DND-41 (cell line): Measurements from ENCODE around the gene KRTAP4-9.

Source experiments
- EZH2 ChIP-seq: IDR thresholded peaks from 3 replicates; pipeline ENCODE4 v1.6.1; 2012; ENCODE audit warnings: borderline replicate concordance, low read depth, mild to moderate bottlenecking, moderate library complexity, low read length, inconsistent platforms; ENCODE audit not compliant: severe bottlenecking
- TF ChIP-seq, protein P1 (sequence below): IDR thresholded peaks from 2 replicates; pipeline ENCODE4 v1.5.1; 2012; ENCODE audit warnings: borderline replicate concordance, low read length, moderate library complexity, mild to moderate bottlenecking; ENCODE audit not compliant: poor library complexity, severe bottlenecking; ENCODE audit errors: extremely low read depth

DNA sequence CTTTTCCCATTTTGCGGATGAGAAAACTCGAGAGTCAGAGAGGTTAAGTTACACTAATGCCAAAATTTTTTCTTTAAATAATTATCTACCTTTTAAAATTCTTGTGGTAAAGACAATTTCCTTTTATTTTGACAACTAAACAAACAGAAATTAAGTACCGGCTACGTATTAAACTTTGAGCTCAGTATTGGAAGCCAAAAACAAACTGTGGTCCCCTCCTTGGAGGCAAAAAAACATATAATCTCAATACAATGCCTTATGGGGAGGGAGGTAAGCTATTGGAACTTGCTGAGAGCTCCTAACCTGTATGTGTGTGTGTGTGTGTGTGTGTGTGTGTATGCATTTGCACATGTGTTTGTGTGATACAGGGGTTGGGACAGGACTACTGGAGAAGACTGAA lies 41.7 kb upstream of the KRTAP4-9 start:
- TF ChIP-seq, protein P1, sequence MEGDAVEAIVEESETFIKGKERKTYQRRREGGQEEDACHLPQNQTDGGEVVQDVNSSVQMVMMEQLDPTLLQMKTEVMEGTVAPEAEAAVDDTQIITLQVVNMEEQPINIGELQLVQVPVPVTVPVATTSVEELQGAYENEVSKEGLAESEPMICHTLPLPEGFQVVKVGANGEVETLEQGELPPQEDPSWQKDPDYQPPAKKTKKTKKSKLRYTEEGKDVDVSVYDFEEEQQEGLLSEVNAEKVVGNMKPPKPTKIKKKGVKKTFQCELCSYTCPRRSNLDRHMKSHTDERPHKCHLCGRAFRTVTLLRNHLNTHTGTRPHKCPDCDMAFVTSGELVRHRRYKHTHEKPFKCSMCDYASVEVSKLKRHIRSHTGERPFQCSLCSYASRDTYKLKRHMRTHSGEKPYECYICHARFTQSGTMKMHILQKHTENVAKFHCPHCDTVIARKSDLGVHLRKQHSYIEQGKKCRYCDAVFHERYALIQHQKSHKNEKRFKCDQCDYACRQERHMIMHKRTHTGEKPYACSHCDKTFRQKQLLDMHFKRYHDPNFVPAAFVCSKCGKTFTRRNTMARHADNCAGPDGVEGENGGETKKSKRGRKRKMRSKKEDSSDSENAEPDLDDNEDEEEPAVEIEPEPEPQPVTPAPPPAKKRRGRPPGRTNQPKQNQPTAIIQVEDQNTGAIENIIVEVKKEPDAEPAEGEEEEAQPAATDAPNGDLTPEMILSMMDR = no peak
- no peak for TF ChIP-seq EZH2
